DOHH2 (cell line): ENCODE results near the gene RGS18.

Source experiments
- CTCF ChIP-seq: fragments of 200-600 bp; sonication (generic); IDR thresholded peaks from one replicate; pipeline ENCODE4 v1.5.1; 2014; ENCODE audit warnings: antibody characterized with exemption, mild to moderate bottlenecking, low read depth, low read length; ENCODE audit not compliant: poor library complexity, severe bottlenecking
- EZH2phosphoT487 ChIP-seq: fragments of 200-600 bp; sonication (generic); IDR thresholded peaks from 2 replicates; pipeline ENCODE4 v1.6.1; 2017; ENCODE audit warnings: borderline replicate concordance, mild to moderate bottlenecking, antibody characterized with exemption, low read length, moderate library complexity, mixed read lengths

DNA sequence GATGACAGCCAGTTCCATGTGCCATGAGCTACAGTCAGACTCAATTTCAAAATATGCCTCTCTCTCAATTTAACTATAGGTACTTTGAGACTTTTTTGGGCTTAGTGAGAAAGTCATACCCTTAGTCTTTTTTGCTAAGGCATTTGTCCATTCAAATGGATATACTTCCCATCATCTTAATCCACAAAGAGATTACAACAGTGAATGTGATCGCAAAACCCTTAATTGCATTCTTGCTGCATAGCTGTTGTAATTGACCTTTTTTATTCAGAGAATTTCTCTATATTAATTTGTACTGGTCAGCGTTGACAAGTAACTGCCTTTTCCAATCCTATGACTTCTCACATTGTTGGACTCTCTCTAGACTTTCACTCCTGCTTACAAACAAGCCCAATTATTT lies 38.6 kb upstream of the RGS18 start:
- TF ChIP-seq CTCF = no peak
- no peak for TF ChIP-seq EZH2phosphoT487
